GM13977 (cell line): Measurements from ENCODE around the gene ITPKB.

Source experiments
- DNase-seq: peaks from one replicate; pipeline ENCODE4 v3.0.0; 2012; ENCODE audit warnings: low spot score
- in situ Hi-C: fragments of 300-500 bp; cut with MboI; formaldehyde crosslinking; loops from one replicate; pipeline ENCODE4 v1.12.0; 2022; ENCODE audit warnings: low sequenced_read_pairs, low pct_unique_long_range_greater_than_20kb, mixed read lengths, inconsistent platforms; ENCODE audit not compliant: unreplicated experiment
- TF ChIP-seq, protein P1 (sequence below): IDR thresholded peaks from 2 replicates; pipeline ENCODE4 v1.5.1; 2012; ENCODE audit warnings: mild to moderate bottlenecking, control low read depth; ENCODE audit not compliant: insufficient read depth; ENCODE audit errors: extremely low read depth, missing control alignments

ITPKB gene

DNA sequence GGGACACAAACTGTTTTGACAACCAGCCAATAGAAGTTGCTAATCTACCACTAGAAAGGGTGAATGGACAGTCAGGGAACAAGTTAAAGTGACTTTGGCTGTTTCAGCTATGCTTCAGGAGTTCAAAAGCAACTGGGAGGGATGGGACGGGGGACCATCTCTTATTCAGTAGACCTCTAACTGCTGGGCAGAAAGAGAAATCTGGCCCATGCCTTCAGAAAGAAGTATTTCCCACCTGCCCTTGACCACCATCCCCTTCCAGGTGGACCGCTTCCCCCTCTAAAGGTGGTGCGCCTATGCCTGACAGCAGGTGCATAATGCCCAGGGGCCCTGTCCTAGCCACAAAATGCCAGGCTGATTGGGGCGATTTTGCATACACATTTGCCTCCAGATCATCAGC, 5.2 kb downstream of the ITPKB start:
- DNase-seq: no peak
- TF ChIP-seq, protein P1, sequence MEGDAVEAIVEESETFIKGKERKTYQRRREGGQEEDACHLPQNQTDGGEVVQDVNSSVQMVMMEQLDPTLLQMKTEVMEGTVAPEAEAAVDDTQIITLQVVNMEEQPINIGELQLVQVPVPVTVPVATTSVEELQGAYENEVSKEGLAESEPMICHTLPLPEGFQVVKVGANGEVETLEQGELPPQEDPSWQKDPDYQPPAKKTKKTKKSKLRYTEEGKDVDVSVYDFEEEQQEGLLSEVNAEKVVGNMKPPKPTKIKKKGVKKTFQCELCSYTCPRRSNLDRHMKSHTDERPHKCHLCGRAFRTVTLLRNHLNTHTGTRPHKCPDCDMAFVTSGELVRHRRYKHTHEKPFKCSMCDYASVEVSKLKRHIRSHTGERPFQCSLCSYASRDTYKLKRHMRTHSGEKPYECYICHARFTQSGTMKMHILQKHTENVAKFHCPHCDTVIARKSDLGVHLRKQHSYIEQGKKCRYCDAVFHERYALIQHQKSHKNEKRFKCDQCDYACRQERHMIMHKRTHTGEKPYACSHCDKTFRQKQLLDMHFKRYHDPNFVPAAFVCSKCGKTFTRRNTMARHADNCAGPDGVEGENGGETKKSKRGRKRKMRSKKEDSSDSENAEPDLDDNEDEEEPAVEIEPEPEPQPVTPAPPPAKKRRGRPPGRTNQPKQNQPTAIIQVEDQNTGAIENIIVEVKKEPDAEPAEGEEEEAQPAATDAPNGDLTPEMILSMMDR: no peak
- in situ Hi-C loops: no loop called here

DNA sequence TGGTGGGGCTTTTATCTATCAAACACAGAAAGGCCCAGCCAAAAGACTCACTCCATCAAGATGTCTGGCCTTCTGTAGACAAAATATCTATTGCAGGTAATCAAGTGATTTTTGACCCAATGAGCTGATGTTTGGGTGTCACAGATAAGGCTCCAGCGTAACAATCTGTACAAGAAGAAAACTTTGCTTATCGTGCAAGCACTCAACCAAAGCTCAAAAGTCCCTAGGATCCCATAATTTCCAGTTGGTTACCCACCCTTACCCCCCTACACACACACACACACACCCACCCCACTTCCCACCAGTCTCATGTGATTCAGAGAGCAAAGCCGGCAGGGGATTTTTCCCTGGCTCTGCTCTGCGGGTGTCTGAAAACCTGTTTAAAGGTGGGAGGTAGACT, 5.8 kb downstream of the ITPKB start:
- in situ Hi-C loops: no loop called here
- TF ChIP-seq, protein P1: no peak
- DNase-seq: no peak

DNA sequence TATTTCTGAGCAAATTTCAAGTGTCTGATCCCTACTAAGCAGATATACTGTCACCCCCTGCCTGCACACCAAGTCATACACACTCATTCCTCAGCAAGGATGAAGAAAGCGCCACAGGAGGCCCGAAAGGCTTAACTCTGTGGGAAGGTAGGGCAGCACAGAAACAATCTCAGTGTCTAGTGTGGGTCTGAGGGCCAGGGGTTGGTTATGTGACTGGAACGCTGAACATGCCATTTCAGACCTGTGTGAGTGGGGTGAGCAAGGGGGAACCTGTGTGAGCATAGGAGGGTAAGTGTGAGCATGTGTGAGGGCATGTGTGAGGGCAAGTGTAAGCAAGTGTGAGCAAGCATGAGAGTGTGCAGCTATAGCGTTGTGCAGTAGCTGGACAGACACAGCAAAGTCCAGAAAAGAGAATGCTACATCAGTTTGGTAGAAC, 6.2 kb downstream of the ITPKB start:
- DNase-seq: no peak
- in situ Hi-C loops: no loop called here
- TF ChIP-seq, protein P1: no peak

DNA sequence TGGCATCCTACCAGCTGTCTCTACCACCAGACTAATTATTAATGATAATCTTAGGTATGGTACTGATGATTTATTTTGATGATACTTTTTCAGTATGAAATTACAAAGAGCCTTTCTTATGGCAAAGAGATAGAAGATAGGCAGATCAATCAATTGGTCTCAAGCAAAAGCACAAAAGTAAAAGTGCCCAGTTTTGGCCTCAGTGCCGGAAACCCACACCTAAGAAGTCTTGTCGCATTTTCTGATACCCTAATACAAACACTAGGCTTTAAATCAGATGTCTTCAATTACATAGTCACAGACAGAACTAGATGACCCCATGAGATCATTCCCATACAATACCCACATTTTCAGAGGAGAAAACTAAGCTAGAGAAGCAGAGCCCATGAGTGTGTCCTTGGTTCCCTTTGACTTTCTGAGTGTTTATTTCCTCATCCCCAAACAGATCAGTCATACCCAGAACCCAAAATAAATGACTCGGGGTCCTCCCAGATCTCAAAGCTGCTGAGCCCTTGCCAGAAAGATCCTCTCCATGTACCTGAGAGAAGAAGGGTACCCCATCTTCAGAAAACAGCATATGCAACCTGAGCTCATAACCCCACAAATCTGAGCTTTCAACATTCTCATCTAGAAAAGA, 7.7 kb downstream of the ITPKB start:
- TF ChIP-seq, protein P1: no peak
- DNase-seq: no peak
- in situ Hi-C loops: no loop called here

DNA sequence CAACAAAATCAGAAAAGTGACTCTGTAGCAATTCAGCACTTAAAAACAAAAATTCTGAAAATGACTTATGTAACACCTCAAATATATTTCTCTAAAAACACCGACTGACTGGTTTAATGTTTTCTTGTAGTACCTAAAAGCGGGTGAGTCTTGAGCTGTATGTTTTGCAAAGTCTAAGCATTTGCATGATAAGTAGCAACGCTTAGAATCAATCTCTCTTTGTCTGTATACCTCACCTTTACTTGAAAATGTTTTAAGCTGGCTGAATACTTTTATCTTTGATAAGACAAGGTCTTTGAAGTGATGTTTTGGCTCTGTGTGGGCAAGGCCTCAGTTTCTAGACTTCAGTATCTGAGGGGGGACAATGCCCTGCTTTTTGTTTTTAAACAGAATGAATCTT, 8.2 kb downstream of the ITPKB start:
- in situ Hi-C loops: no loop called here
- TF ChIP-seq, protein P1: no peak
- no peak for DNase-seq

DNA sequence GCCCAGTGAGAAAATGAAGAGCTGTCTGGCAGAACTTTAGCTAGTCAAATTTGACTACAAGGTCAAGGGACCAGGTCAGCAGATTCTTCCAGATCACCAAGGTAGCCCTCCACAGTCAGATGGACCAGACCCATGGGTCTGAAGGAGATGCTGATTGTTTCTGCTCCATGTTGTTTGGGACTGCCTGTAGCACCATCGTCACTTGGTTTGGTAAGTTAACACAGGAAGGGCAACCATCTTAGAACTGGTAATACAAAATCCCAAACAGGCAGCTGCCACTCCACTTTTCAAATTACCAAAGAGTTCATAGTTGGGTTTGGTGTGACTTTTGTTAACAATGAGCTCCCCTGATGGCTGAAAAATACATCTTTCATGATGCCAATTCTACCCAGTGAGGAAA, 9.0 kb downstream of the ITPKB start:
- TF ChIP-seq, protein P1: no peak
- in situ Hi-C loops: no loop called here
- no peak for DNase-seq

DNA sequence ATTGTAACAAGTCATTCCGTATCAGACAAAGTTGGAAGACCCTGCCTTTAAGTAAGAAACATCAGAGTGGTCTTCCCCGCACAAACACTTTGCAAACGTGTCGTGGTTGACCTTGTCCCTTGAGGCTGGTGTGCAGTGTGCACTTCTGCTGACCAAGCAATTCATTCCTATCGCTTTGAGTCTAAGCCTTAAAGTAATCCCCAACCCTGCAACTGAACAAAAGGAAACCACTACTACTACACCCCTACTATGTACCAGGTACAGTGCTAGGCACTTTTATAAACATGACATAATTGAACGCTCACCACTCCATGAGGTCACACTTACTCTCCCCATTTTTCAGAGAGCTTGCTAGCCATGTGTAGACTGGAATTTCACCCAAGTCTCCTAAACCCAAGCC, 10.6 kb downstream of the ITPKB start:
- DNase-seq: no peak
- in situ Hi-C loops: no loop called here
- TF ChIP-seq, protein P1: no peak
